GM18873 (cell line): ENCODE measurements around the gene BUB1.
"Not testable (repeated sequence)": the region's sequence is repeated elsewhere in the genome, so short reads cannot be mapped to it uniquely, and the experiment has no call there.

Experiments used
- ATAC-seq: cut with Tn5 transposase; IDR thresholded peaks from one replicate; pipeline ENCODE4 v1.9.1; 2021; ENCODE audit warnings: mild to moderate bottlenecking, moderate library complexity, moderate number of reproducible peaks; ENCODE audit not compliant: unreplicated experiment, low FRiP score

The BUB1 gene

DNA sequence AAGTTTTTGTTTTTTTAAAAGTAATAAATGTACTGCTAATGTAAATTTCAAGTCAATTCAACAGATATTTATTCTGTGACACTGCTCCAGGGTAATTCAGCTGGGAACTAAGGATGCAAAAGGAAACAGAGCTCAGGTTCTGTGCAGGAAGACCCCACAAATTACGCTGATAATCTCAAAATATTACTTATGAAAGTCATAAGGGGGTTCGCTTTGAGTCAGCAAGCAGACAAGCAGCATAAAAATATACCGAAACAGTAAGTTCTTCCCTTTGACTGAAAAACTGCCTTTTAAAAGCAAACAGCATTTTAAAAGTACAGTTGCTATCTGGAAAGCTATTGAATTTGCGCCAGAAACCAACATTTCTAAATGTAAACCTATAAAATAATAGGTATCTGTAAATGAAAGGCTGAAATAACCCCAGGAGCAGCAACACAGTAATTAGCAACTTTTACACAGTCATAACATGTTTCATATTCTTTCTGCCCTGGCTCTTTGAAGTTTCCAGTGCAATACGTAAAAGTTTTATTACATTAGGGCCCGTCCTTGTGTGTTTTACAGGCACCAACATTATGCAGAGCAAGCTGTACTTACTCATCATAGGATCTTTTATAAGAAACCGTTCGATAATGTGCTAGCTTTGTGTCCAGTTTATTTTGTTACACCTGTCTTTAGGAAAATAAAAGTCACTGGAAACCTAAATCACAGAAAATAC is 68.9 kb downstream of the BUB1 start:
- ATAC-seq: not testable (repeated sequence)

DNA sequence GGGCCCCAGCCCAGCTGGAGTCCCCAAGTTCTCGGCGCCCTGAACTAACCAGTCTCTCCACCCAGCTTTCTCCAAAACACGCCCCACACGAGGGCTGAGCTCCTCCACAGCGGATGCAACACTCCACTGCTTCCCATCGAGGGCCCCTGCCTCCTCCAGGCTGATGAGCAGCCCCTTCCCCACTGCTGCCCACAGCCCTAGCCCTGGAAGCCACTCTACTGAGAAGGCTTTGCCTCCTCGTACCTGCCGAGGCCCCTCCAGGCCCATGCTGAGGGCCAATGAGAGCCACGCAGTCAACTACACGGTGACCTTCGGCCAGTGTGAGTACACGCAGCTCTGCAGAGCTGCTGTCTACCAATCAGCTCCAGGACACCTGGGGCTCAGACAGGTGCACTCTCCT is 72.8 kb downstream of the BUB1 start:
- not testable (repeated sequence) for ATAC-seq

DNA sequence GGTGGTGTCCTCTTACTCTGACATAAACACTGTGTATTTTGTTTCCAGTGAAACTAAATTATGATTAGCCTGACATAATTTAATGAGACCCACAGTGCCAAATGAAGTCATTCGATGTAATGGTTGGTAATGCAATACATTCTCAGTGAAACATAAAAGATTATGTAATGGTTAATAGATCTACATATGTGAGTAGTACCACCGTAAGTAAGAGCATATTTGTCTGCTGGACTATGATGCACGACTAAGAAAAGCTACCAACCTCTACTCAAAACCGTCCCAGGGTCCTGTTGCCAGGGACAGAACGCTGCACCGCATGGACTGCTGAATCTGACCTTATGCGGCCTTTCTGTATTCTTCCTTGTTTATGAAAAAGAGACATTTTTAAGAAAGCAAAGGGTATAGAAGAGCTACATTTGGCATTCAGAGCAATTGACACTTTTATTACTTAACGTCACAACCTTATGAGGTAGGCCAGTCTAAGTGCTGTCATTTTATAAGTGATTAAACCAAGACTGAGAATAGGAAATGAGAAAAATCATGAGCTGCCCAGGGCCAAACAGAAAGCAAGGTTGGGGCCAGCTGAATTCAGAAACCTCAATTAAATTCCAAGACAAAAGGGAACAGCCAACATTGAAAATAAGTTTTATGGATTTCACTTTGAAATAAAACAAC is 73.8 kb downstream of the BUB1 start:
- ATAC-seq: not testable (repeated sequence)

DNA sequence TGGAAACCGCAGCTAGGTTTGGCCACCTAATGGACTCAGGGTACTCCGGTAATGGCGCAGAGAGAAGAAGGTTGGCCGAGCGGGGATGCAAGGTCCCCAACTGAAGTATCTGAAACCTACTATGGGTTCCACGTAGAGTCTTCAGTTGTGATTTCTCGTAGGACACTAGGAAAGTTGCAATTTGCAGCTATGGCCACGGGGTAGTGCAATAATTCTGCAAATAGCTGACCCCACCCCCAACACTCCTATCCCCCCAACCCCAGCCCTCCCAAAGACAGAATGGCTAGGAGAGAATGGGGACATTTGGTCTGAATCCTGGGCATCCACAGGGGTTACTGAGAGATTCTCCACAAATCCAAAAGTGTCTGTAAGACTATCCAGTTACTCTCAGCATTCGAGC is 75.7 kb downstream of the BUB1 start:
- ATAC-seq: not testable (repeated sequence)

DNA sequence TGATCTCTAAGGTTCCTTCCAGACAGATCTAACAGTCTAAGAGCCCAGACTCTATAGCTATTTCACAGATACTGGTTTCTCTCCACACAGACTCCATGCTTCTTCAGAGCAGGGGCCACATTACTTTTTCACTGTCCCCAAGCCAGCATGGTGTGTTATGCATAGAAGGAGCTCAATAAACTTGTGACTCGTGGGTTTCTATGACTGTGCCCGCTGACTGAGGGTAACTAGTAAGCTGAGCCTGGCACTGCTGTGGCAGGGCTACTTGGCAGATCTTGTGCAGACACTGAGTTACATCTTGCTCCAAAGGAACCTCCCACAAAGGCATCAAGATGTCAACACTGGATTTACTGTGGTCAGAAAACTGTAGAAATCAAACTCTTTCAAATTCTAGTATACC is 85.9 kb downstream of the BUB1 start:
- ATAC-seq: not testable (repeated sequence)

DNA sequence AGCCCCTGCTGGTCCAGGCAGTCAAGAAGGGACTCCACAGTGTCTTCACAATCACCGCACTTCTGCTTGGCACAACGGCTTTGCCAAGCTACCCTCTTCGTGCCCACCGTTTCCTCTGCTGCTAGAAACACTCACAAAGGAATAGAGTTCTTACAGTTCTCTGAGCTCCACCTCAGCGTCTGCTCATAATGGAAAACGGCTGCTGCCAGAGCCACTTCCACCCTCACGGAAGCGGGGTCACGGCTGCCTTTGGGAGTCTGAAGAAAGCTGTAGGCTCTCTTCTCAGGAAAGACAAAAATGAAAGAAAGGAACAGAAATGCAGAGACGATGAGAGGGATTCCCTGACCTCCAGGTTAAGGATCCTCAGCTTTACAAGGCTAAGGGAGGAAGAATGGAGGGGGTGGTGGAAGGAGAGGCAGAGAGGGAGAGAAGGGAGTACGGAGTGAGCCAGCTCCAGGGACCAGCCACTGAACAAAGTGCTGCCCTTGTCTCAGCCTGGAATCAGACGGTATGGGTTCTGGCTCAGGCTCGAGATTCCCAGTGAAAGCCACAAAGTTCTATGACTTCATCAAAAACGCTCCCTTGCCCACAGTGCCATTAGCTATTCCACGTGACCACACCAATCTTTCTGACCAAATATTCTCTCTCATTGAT is 88.1 kb downstream of the BUB1 start:
- ATAC-seq: not testable (repeated sequence)

DNA sequence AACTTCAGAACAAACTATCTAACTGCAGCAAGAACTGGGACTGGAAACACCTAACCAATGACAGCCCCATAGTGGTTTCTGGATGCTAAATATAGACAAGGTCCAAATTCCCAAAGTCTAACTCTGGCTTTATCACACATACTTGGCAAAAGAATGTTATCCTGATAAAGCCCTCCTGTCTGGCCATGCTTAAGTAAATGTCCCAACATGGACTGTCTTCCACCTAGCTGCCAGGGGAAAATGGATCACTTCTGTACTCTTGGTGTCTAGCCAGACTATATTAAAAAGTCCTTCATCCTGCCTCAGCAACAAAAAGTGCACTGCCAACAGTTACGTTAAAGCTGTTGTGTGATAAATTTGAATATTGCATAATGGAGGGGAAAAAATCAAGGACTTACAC is 89.3 kb downstream of the BUB1 start:
- ATAC-seq: not testable (repeated sequence)
